HEK293 (cell line): ENCODE data around the gene RTL1.

Source experiments
- CTCF ChIA-PET: fragments of 350-600 bp; formaldehyde crosslinking; extraction: SDS; loops from one replicate; lab custom pipeline; 2021; ENCODE audit warnings: antibody characterized with exemption; lab: Yijun Ruan, JAX
- POLR2A ChIA-PET: fragments of 300-600 bp; formaldehyde crosslinking; extraction: SDS; loops from one replicate; lab custom pipeline; 2020; ENCODE audit warnings: antibody characterized with exemption, inconsistent platforms; lab: Yijun Ruan, JAX
- H3K27ac ChIP-seq: fragments of 200-500 bp; sonication (Bioruptor generic); 2 replicates; pipeline ENCODE4 v1.5.1; 2014; ENCODE audit warnings: low read depth, low read length, control low read depth, inconsistent platforms; ENCODE audit errors: extremely low read depth
- H3K36me3 ChIP-seq, 2 experiments: fragments of 200-500 bp in 1 of 2; sonication (Bioruptor generic) in 1 of 2; 1 replicate in 1 of 2; 2 replicates in 1 of 2; pipeline ENCODE4 v1.5.1; 2014 to 2017; ENCODE audit warnings: inconsistent platforms in 2 of 2, low read length in 2 of 2; ENCODE audit not compliant: control insufficient read depth in 2 of 2, insufficient read depth in 1 of 2
- H3K4me1 ChIP-seq: fragments of 200-500 bp; sonication (Bioruptor generic); 2 replicates; pipeline ENCODE4 v1.5.1; 2014; ENCODE audit warnings: mild to moderate bottlenecking, low read length, inconsistent platforms; ENCODE audit not compliant: control insufficient read depth, insufficient read depth
- H3K4me3 ChIP-seq: 2 replicates; pipeline ENCODE4 v1.5.1; 2011; ENCODE audit warnings: low read depth, mild to moderate bottlenecking, control low read depth, low read length, moderate library complexity
- H3K9me3 ChIP-seq: fragments of 200-500 bp; sonication (Bioruptor generic); 2 replicates; pipeline ENCODE4 v1.5.1; 2014; ENCODE audit warnings: low read depth, low read length, inconsistent platforms; ENCODE audit not compliant: control insufficient read depth, insufficient read depth
- ATF2 ChIP-seq: fragments of 450-650 bp; formaldehyde crosslinking; IDR thresholded peaks from 2 replicates; pipeline ENCODE4 v1.5.1; 2016; ENCODE audit warnings: missing biosample characterization, missing genetic modification characterization, low read depth
- CTCF ChIP-seq: fragments of 450-650 bp; formaldehyde crosslinking; IDR thresholded peaks from 2 replicates; pipeline ENCODE4 v1.5.1; 2016; ENCODE audit warnings: missing biosample characterization, missing genetic modification characterization
- HOXA7 ChIP-seq: sonication (generic); formaldehyde crosslinking; IDR thresholded peaks from 2 replicates; pipeline ENCODE4 v1.8.1; 2022; ENCODE audit warnings: missing genetic modification reagents, borderline replicate concordance
- PBX3 ChIP-seq: sonication (generic); formaldehyde crosslinking; IDR thresholded peaks from 2 replicates; pipeline ENCODE4 v1.8.1; 2022; ENCODE audit warnings: mild to moderate bottlenecking, moderate library complexity, missing genetic modification reagents
- TCF7L2 ChIP-seq: IDR thresholded peaks from 2 replicates; pipeline ENCODE4 v1.6.1; 2011; ENCODE audit warnings: low read depth, mild to moderate bottlenecking, inconsistent platforms, low read length, moderate library complexity, borderline replicate concordance
- ZBTB1 ChIP-seq: fragments of 450-650 bp; formaldehyde crosslinking; IDR thresholded peaks from 2 replicates; pipeline ENCODE4 v1.5.1; 2016; ENCODE audit warnings: missing biosample characterization, missing genetic modification characterization
- ZBTB21 ChIP-seq: fragments of 450-650 bp; formaldehyde crosslinking; IDR thresholded peaks from 2 replicates; pipeline ENCODE4 v1.5.1; 2017; ENCODE audit warnings: missing biosample characterization, missing genetic modification characterization
- ZNF112 ChIP-seq: fragments of 450-650 bp; formaldehyde crosslinking; IDR thresholded peaks from 2 replicates; pipeline ENCODE4 v1.5.0; 2017; ENCODE audit warnings: missing biosample characterization, missing genetic modification characterization
- ZNF302 ChIP-seq: fragments of 450-650 bp; formaldehyde crosslinking; IDR thresholded peaks from 2 replicates; pipeline ENCODE4 v1.5.1; 2016; ENCODE audit warnings: missing biosample characterization, missing genetic modification characterization, low read depth
- ZNF324 ChIP-seq: fragments of 450-650 bp; formaldehyde crosslinking; IDR thresholded peaks from 2 replicates; pipeline ENCODE4 v1.5.1; 2016; ENCODE audit warnings: missing biosample characterization, missing genetic modification characterization
- ZNF544 ChIP-seq: fragments of 450-650 bp; formaldehyde crosslinking; IDR thresholded peaks from 2 replicates; pipeline ENCODE4 v1.5.0; 2017; ENCODE audit warnings: missing biosample characterization, missing genetic modification characterization
- ZNF629 ChIP-seq: fragments of 450-650 bp; formaldehyde crosslinking; IDR thresholded peaks from 2 replicates; pipeline ENCODE4 v1.5.1; 2017; ENCODE audit warnings: missing biosample characterization, missing genetic modification characterization
- ZNF654 ChIP-seq: fragments of 450-650 bp; formaldehyde crosslinking; IDR thresholded peaks from 2 replicates; pipeline ENCODE4 v1.5.1; 2016; ENCODE audit warnings: low read depth, missing biosample characterization, missing genetic modification characterization
- ZNF660 ChIP-seq: fragments of 450-650 bp; IDR thresholded peaks from 2 replicates; pipeline ENCODE4 v1.5.1; 2018; ENCODE audit warnings: missing biosample characterization, mild to moderate bottlenecking, missing genetic modification characterization
- ZNF664 ChIP-seq: fragments of 450-650 bp; formaldehyde crosslinking; IDR thresholded peaks from 2 replicates; pipeline ENCODE4 v1.5.1; 2016; ENCODE audit warnings: missing biosample characterization, missing genetic modification characterization
- ZNF670 ChIP-seq: fragments of 450-650 bp; formaldehyde crosslinking; IDR thresholded peaks from 2 replicates; pipeline ENCODE4 v1.5.1; 2016; ENCODE audit warnings: missing biosample characterization, missing genetic modification characterization, low read depth
- ZNF76 ChIP-seq: fragments of 450-650 bp; formaldehyde crosslinking; IDR thresholded peaks from 2 replicates; pipeline ENCODE4; 2016; ENCODE audit warnings: low read depth, missing biosample characterization, missing genetic modification characterization, borderline replicate concordance
- ZSCAN5A ChIP-seq: fragments of 450-650 bp; formaldehyde crosslinking; IDR thresholded peaks from 2 replicates; pipeline ENCODE4 v1.5.1; 2016; ENCODE audit warnings: missing biosample characterization, missing genetic modification characterization
- TF ChIP-seq, protein P1 (sequence below): fragments of 450-650 bp; formaldehyde crosslinking; IDR thresholded peaks from 2 replicates; pipeline ENCODE4 v1.5.1; 2016; ENCODE audit warnings: missing biosample characterization, missing genetic modification characterization
- TF ChIP-seq, protein P2 (sequence below): fragments of 450-650 bp; formaldehyde crosslinking; IDR thresholded peaks from 2 replicates; pipeline ENCODE4 v1.5.1; 2017; ENCODE audit warnings: missing biosample characterization, mild to moderate bottlenecking, missing genetic modification characterization, moderate library complexity

RTL1 gene

GRCh38 chr14:100844082-100844408 is 59.5 kb downstream of the RTL1 start (continued):
- TF ChIP-seq ZNF544 (tag by site-specific recombination): no peak
- TF ChIP-seq, all 188 proteins: peak for 0

DNA sequence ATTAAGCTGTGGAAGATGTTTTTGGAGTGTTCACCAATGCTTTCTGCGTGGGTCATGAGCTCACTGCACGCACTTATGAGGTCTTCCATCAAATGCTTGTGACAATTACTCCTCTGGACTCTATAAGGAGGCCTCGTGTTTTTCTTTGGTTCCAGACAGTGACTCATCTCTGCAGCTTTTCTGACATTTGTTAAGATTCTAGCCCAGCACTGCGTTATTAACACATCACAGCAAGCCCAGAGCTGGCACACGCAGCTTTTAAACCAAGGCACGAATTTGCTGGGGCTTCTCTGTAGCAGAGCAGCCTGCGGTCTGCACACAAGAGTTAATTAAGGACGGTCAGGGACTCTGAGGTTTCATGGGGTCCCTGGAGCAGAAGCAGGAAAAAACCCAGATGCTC is 60.7 kb downstream of the RTL1 start:
- no peaks in the 10 kb centered on the region for H3K36me3 ChIP-seq
- ChIA-PET CTCF (interaction anchor here (0.8 to 1.2 kb wide), 2 partner anchors 8 to 179 kb away, joined by 3 to 4 read pairs; no protein-coding TSS in a partner anchor), POLR2A (no interaction called here)
- H3K4me3 ChIP-seq: no peak overlapping the region
- TF ChIP-seq ZNF670 (tag by site-specific recombination) (no peak), HOXA7 (CRISPR knock-in tag) (no peak), ZBTB1 (tag by site-specific recombination) (no peak), ZNF324 (no peak), ZBTB21 (peak; percentile 36), ZNF302 (no peak), ZNF629 (tag by site-specific recombination) (peak; percentile 75), ZNF660 (tag by site-specific recombination) (no peak; the same call in 1 of the 2 replicates), PBX3 (CRISPR knock-in tag) (no peak), ZSCAN5A (no peak), ZNF76 (tag by site-specific recombination) (no peak)
- TF ChIP-seq, protein P1, sequence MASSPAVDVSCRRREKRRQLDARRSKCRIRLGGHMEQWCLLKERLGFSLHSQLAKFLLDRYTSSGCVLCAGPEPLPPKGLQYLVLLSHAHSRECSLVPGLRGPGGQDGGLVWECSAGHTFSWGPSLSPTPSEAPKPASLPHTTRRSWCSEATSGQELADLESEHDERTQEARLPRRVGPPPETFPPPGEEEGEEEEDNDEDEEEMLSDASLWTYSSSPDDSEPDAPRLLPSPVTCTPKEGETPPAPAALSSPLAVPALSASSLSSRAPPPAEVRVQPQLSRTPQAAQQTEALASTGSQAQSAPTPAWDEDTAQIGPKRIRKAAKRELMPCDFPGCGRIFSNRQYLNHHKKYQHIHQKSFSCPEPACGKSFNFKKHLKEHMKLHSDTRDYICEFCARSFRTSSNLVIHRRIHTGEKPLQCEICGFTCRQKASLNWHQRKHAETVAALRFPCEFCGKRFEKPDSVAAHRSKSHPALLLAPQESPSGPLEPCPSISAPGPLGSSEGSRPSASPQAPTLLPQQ (tag by site-specific recombination): no peak
- no peak overlapping the region for H3K27ac ChIP-seq
- no peaks in the 10 kb centered on the region for H3K9me3 ChIP-seq
- H3K4me1 ChIP-seq: no peaks in the 10 kb centered on the region

DNA sequence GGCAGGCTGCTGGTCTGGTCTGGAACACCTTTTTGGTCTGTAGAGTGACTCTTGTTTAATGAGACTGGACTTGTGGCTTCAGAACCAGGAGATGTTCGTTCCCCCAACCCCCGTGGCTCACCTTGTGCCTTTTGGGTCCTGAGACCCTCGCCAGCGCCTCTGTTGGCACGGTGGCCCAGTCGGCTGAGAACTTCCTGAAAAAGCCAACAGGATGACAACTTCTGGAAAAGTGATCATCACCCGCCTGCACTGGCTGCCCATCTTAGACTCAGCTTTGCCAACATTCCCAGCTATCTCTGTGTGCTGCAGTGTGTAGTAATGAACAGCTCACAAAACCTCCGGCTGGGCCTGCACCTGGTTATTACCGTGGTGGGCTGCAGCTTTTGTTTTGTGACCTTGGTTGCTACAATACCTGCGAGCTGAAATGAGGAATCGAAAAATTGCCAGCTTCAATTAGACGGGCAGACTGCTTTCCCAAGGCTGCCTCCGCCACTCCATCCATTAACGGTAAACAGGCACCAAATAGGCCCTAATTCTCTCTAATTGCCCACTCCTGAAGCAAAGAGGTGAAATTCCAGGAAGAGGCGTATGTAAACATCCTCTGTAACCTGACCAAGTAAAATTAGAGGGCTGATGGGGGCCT is 61.6 kb downstream of the RTL1 start:
- TF ChIP-seq TCF7L2 (no peak), ZNF664 (tag by site-specific recombination) (no peak), ZNF112 (tag by site-specific recombination) (no peak), ZNF654 (no peak), ATF2 (tag by site-specific recombination) (no peak), CTCF (tag by site-specific recombination) (no peak)
- TF ChIP-seq, protein P2, sequence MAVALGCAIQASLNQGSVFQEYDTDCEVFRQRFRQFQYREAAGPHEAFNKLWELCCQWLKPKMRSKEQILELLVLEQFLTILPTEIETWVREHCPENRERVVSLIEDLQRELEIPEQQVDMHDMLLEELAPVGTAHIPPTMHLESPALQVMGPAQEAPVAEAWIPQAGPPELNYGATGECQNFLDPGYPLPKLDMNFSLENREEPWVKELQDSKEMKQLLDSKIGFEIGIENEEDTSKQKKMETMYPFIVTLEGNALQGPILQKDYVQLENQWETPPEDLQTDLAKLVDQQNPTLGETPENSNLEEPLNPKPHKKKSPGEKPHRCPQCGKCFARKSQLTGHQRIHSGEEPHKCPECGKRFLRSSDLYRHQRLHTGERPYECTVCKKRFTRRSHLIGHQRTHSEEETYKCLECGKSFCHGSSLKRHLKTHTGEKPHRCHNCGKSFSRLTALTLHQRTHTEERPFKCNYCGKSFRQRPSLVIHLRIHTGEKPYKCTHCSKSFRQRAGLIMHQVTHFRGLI: no peak
- ChIA-PET CTCF (interaction anchor here (1.2 kb wide), 1 partner anchor 9 kb away, joined by 4 read pairs; no protein-coding TSS in a partner anchor), POLR2A (no interaction called here)
- no peak overlapping the region for H3K4me3 ChIP-seq
- no peaks in the 10 kb centered on the region for H3K36me3 ChIP-seq
- no peaks in the 10 kb centered on the region for H3K4me1 ChIP-seq
- no peak overlapping the region for H3K27ac ChIP-seq
- H3K9me3 ChIP-seq: no peaks in the 10 kb centered on the region
